Endothelial cell of coronary artery (primary cell): ENCODE measurements around the gene MARCKS. TPM values are rescaled to one million over a fixed set of nuclear protein-coding genes. Genes with fewer than 3 reads are reported as not detected.

ENCODE experiments used
- total RNA-seq: library from RNA; depleted of rRNA; stranded (reverse); fragments of >200 nt; gene quantifications from 2 replicates; pipeline ENCODE4 v1.2.3, GENCODE V29; 2014

The MARCKS gene, protein sequence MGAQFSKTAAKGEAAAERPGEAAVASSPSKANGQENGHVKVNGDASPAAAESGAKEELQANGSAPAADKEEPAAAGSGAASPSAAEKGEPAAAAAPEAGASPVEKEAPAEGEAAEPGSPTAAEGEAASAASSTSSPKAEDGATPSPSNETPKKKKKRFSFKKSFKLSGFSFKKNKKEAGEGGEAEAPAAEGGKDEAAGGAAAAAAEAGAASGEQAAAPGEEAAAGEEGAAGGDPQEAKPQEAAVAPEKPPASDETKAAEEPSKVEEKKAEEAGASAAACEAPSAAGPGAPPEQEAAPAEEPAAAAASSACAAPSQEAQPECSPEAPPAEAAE
- 121 and 170 TPM in 2 replicates for total RNA-seq

DNA sequence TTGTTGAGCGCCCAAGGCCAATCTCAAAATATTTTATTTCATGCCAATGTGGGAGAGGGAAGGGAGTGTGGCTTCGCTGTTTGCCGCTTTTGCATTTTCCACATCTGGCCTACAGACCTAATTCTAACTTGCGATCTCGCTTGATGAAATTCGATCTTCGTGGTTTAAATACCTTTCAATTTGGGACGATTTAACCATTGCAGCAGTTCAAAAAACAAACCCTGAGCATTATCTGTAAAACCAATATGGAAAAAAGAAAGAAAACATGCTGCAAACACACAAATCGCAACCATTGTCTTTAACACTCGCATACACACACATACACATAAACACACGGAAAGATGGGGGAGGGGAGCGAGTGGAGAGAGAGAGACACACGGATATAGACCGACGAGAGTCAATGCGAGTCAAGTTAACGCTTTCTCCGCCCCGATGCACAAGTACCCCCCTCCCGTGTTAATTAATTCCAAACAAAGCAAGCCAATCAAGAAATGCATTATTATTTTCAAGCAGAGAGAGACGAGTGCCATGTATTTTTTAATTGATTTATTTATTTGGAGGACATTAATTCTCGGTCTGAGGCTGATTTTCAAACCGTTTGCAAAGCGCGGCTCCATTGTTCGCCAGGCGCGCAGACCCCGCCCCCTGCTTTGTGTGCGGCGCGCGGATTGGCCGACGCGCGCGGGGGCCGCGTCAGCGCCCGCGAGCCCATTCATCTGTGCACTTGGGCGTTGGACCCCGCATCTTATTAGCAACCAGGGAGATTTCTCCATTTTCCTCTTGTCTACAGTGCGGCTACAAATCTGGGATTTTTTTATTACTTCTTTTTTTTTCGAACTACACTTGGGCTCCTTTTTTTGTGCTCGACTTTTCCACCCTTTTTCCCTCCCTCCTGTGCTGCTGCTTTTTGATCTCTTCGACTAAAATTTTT, at the start of gene MARCKS:
Gene MARCKS, plus strand, starts transcription at position 721 of the 931 bp plus-strand sequence. CDS start 401 bp downstream, outside the sequence.

Other genes with a start within 250 kb of the MARCKS start
- 81.3 and 87.4 TPM in 2 replicates for gene HDAC2, start 113.8 kb downstream of the MARCKS start, total RNA-seq